Renal cortex interstitium (tissue), 15 donors: ENCODE results near the gene SDR39U1. TPM values are rescaled to one million over a fixed set of nuclear protein-coding genes. Genes with fewer than 3 reads are reported as not detected.
"Not testable (repeated sequence)": the region's sequence is repeated elsewhere in the genome, so short reads cannot be mapped to it uniquely, and the experiment has no call there.

Experiments
- DNase-seq, 11 donors: peaks; one replicate each; pipeline ENCODE4 v3.0.0-alpha.2; 2013; ENCODE audit warnings: low read depth in 9 of 11, low spot score in 4 of 11; ENCODE audit errors: extremely low read depth in 1 of 11
- long read RNA-seq, 16 experiments: transcript quantifications; one replicate each; lab custom pipeline, GENCODE V29; 2026
- polyA plus RNA-seq, 3 donors: library from polyadenylated mRNA; unstranded; fragments of 120-200 nt; gene quantifications; one replicate each; pipeline ENCODE4 v1.2.1, GENCODE V29; 2013; ENCODE audit not compliant: insufficient read length in 3 of 3

The SDR39U1 gene, protein sequence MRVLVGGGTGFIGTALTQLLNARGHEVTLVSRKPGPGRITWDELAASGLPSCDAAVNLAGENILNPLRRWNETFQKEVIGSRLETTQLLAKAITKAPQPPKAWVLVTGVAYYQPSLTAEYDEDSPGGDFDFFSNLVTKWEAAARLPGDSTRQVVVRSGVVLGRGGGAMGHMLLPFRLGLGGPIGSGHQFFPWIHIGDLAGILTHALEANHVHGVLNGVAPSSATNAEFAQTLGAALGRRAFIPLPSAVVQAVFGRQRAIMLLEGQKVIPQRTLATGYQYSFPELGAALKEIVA
- polyA plus RNA-seq = 10 to 100 TPM; 51.4 to 76.8 (median 69.5) TPM
- long read RNA-seq, donor 1, transcript SDR39U1-201 (6 exons, 1,233 nt) = major isoform, 6 of 15 reads
- long read RNA-seq, donor 1, partial matches to known transcripts = 0 of 15 reads
- long read RNA-seq, donor 1, other reads (novel, unspliced or antisense) = 0 of 15 reads
- long read RNA-seq, donor 2, transcript SDR39U1-201 (6 exons, 1,233 nt) = major isoform, 8 of 21 reads
- long read RNA-seq, donor 2, partial matches to known transcripts = 0 of 21 reads
- long read RNA-seq, donor 2, other reads (novel, unspliced or antisense) = 0 of 21 reads
- long read RNA-seq, donor 3, transcript SDR39U1-201 (6 exons, 1,233 nt) = major isoform, 12 of 32 reads
- long read RNA-seq, donor 3, transcript SDR39U1-203 (5 exons, 1,507 nt) = minor isoform, 11 of 32 reads
- long read RNA-seq, donor 3, partial matches to known transcripts = 0 of 32 reads
- long read RNA-seq, donor 3, other reads (novel, unspliced or antisense) = 0 of 32 reads
- long read RNA-seq, donor 4, transcript SDR39U1-203 (5 exons, 1,507 nt) = major isoform, 10 of 35 reads
- long read RNA-seq, donor 4, partial matches to known transcripts = 15 of 35 reads
- long read RNA-seq, donor 4, other reads (novel, unspliced or antisense) = 0 of 35 reads
- long read RNA-seq, donor 5 = 0 reads
- long read RNA-seq, donor 6, transcript SDR39U1-201 (6 exons, 1,233 nt) = major isoform, 16 of 25 reads
- long read RNA-seq, donor 6, partial matches to known transcripts = 0 of 25 reads
- long read RNA-seq, donor 6, other reads (novel, unspliced or antisense) = 0 of 25 reads
- long read RNA-seq, donor 7, transcript SDR39U1-201 (6 exons, 1,233 nt) = major isoform, 13 of 28 reads
- long read RNA-seq, donor 7, partial matches to known transcripts = 0 of 28 reads
- long read RNA-seq, donor 7, other reads (novel, unspliced or antisense) = 0 of 28 reads
- long read RNA-seq, donor 8 = 0 reads
- long read RNA-seq, donor 9, transcript SDR39U1-201 (6 exons, 1,233 nt) = major isoform, 8 of 22 reads
- long read RNA-seq, donor 9, transcript SDR39U1-203 (5 exons, 1,507 nt) = minor isoform, 5 of 22 reads
- long read RNA-seq, donor 9, partial matches to known transcripts = 0 of 22 reads
- long read RNA-seq, donor 9, other reads (novel, unspliced or antisense) = 0 of 22 reads
- long read RNA-seq, donor 10, transcript SDR39U1-201 (6 exons, 1,233 nt) = minor isoform, 9 of 33 reads
- long read RNA-seq, donor 10, transcript SDR39U1-203 (5 exons, 1,507 nt) = major isoform, 12 of 33 reads
- long read RNA-seq, donor 10, transcript SDR39U1-205 (2 exons, 648 nt) = minor isoform, 6 of 33 reads
- long read RNA-seq, donor 10, partial matches to known transcripts = 0 of 33 reads
- long read RNA-seq, donor 10, other reads (novel, unspliced or antisense) = 0 of 33 reads
- long read RNA-seq, donor 11, transcript SDR39U1-201 (6 exons, 1,233 nt) = major isoform, 12 of 42 reads
- long read RNA-seq, donor 11, partial matches to known transcripts = 22 of 42 reads
- long read RNA-seq, donor 11, other reads (novel, unspliced or antisense) = 0 of 42 reads
- long read RNA-seq, donor 12, transcript SDR39U1-201 (6 exons, 1,233 nt) = major isoform, 8 of 19 reads
- long read RNA-seq, donor 12, partial matches to known transcripts = 0 of 19 reads
- long read RNA-seq, donor 12, other reads (novel, unspliced or antisense) = 0 of 19 reads
- long read RNA-seq, donor 13 = 0 reads
- long read RNA-seq, donor 14, transcript SDR39U1-201 (6 exons, 1,233 nt) = major isoform, 11 of 28 reads
- long read RNA-seq, donor 14, transcript SDR39U1-203 (5 exons, 1,507 nt) = minor isoform, 10 of 28 reads
- long read RNA-seq, donor 14, partial matches to known transcripts = 0 of 28 reads
- long read RNA-seq, donor 14, other reads (novel, unspliced or antisense) = 0 of 28 reads
- long read RNA-seq, donor 15, transcript SDR39U1-201 (6 exons, 1,233 nt) = minor isoform, 6 of 35 reads
- long read RNA-seq, donor 15, transcript SDR39U1-203 (5 exons, 1,507 nt) = major isoform, 7 of 35 reads
- long read RNA-seq, donor 15, partial matches to known transcripts = 17 of 35 reads
- long read RNA-seq, donor 15, other reads (novel, unspliced or antisense) = 0 of 35 reads
- long read RNA-seq, donor 16, transcript SDR39U1-203 (5 exons, 1,507 nt) = minor isoform, 12 of 130 reads
- long read RNA-seq, donor 16, transcript SDR39U1-209 (4 exons, 1,203 nt) = minor isoform, 9 of 130 reads
- long read RNA-seq, donor 16, transcript SDR39U1-201 (6 exons, 1,233 nt) = major isoform, 37 of 130 reads
- long read RNA-seq, donor 16, transcript SDR39U1-218 (3 exons, 1,960 nt) = minor isoform, 8 of 130 reads
- long read RNA-seq, donor 16, partial matches to known transcripts = 53 of 130 reads
- long read RNA-seq, donor 16, other reads (novel, unspliced or antisense) = 0 of 130 reads

GRCh38 chr14:24442240-24443052, at the start of gene SDR39U1:
SDR39U1 (minus strand) TSS chr14:24442776; CDS start chr14:24442769, 7 bp downstream.
- peak; percentile 96 to 99 (median 98) for DNase-seq

DNA sequence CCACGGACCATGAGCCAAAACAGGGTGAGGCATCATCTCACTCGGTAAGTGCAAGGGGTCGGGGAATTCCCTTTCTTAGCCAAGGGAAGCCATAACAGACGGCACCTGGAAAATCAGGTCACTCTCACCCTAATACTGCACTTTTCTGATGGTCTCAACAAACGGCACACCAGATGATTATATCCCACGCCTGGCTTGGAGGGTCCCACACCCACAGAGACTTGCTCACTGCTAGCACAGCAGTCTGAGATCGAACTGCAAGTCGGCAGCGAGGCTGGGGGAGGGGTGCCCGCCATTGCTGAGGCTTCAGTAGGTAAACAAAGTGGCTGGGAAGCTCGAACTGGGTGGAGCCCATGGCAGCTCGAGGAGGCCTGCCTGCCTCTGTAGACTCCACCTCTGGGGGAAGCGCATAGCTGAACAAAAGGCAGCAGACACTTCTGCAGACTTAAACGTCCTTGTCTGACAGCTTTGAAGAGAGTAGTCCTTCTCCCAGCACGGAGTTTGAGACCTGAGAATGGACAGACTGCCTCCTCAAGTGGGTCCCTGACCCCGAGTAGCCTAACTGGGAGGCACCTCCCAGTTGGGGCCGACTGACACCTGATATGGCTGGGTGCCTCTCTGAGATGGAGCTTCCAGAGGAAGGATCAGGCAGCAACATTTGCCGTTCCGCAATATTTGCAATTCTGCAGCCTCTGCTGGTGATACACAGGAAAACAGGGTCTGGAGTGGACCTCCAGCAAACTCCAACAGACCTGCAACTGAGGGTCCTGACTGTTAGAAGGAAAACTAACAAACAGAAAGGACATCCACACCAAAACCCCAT, 49.2 kb upstream of the SDR39U1 start:
- DNase-seq = not testable (repeated sequence)

DNA sequence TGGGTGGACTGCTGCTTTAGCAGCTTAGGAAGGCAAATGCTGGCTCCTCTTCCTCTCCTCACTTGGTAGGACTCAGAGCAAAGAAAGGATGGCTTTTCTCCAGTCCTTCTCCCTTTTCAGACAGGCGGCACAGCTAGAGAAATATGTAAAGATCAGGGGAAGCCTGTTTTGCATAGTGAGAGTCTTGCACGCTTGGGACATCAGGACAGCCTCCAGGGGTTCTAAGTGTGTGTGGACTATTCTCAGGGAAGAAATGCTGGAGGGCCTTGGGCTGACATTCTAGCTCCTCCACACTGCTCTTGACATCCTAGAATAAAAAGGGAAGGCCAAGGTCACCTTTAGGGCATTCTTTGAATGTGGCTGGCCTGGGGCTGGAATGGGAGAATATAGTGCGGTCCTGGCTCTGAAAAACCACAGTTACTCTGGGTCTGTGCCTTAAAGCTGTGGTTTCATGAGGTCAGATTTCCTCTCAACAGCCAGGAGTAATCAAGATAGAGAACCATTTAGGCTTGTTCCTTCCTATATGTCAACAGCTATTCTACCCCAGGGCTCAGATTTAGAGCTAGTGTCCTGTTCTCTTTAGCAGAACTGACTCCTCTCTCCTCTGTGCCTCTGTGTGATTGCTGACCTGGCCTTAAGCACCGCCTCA, 41.2 kb upstream of the SDR39U1 start:
- no peak for DNase-seq

DNA sequence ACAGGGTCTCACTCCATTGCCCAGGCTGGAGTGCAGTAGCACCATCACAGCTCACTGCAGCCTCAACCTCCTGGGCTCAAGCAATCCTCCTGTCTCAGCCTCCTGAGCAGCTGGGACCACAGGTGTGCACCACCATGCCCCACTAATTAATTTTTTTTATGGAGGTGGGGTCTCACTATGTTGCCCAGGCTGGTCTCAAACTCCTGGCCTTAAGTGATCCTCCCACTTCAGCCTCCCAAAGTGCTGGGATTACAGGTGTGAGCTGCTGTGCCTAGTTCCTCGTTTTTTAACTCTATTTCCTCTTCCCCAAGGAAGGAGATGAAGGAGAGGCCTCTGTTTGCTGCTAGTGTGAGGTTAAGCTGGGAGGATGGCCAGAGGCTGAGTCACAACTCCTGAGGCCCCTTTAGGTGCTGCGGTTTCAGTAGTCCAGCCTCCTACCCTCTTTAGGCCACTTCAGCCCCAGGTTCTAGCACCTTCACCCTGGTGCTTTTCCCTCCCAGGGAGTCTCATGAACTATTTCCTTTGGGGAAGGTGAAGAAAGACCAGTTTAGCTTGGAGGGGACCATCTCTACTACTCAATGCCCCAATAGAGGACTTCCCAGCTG, 40.2 kb upstream of the SDR39U1 start:
- not testable (repeated sequence) for DNase-seq

DNA sequence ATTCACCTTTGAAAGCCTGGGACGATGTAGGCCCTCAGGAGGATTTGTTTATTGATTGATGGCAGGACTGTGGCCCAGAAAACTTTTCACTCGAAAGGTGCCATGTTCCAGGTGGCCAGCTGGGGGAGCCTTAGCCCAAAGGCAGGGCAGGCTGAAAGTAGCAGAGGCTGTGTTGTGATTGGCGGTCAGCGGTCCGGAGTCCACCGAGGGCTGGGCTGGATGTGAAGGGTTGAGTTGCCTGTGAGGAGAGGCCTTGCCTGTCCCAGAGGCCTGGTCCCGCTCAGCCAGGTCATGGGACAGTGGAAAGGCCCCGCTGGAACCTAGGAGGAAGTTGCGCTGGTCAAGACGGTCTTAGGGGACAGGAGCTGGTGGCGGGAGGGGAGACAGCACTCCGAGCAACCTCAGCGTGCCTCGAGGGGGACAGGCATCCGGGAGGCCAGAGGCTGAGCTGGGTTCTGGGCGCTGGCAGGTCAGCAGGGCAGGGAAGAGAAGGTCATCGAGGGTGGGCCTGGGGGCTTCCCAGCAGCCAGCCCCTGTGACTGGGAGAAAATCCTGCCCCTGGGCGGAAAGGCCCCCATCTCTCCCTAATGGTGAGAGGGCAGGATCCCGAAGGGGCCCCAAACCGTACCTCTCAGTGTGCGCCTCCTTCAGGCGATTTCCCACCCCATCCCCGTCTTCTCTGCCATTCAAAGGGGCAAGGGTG, 39.2 kb upstream of the SDR39U1 start:
- DNase-seq = peak in 4 of 11 donors; percentile 1 to 12 (median 9)

- DNase-seq = not testable (repeated sequence)
Observed at GRCh38 chr14:24479999-24480398, 37.4 kb upstream of the SDR39U1 start.

DNA sequence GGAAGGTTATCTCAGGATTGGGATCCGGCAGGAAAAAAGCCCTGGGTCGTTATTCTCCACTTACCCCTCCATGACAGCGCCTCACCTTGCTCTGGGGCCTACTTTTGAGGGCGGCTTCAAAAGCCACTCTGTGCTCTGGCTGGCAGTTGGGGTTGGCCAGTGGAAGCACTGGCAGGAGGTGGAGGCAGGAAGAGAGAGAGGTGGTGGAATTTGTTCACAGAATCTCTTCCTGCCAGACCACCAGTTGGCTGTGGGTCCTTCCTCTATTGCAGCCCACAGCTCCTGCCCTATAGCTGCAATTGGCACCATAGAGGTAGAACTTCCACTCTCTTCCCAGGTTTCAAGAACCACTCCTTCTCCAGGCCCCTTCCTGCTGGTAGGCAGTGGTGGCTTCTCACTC, 32.7 kb upstream of the SDR39U1 start:
- DNase-seq = no peak

DNA sequence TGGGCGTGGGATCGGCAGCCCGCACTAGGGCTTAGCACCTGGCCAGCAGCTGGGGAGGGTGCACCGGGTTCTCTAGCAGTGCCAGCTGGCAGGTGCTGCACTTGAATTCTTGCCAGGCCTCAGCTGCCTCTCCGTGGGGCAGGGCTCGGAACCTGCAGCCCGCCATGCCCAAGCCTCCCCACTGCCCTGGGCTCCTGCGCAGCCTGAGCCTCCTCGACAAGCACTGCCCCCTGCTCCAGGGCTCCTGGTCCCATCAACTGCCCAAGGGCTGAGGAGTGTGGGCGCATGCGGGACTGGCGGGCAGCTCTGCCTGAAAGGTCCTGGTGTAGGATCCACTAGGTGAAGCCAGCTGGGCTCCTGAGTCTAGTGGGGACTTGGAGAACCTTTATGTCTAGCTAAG, 30.6 kb upstream of the SDR39U1 start:
- DNase-seq = no peak

- DNase-seq = not testable (repeated sequence)
Observed at GRCh38 chr14:24470450-24470849, 27.9 kb upstream of the SDR39U1 start.

GRCh38 chr14:24465805-24466204, 23.2 kb upstream of the SDR39U1 start:
- DNase-seq = no peak

- no peak for DNase-seq
Observed at GRCh38 chr14:24465368-24465767, 22.8 kb upstream of the SDR39U1 start.

- no peak for DNase-seq
Observed at GRCh38 chr14:24463884-24464785, 21.6 kb upstream of the SDR39U1 start.
